ENCODE data around the gene RPS6KA6. TPM values are rescaled to one million over a fixed set of nuclear protein-coding genes. Genes with fewer than 3 reads are reported as not detected.

RPS6KA6 gene
- total RNA-seq, 1 donor from 2014 or later: 0.51 TPM

DNA sequence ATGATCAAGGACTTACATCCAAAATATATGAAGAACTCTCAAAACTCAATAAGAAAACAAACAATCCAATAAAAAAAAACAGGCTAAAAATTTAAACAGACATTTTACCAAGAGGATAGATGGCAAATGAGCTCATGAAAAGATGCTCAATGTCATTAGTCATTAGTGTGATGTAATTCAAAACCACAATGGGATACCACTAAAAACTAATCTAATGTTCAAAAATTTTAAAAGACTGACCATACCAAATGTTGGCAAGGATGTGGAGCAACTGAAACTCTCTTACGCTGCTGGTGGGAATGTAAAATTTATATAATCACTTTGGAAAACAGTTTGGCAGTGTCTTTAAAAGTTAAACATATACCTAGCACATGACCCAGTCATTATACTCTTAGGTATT lies 43.7 kb downstream of the RPS6KA6 start:
- no peaks in the 10 kb centered on the region for H3K36me3 Mint-ChIP-seq (ENCODE audit: low read depth)
- POLR2A ChIA-PET: no interaction called here
- H3K27me3 Mint-ChIP-seq: no peaks in the 10 kb centered on the region
- H3K4me3 Mint-ChIP-seq: no peak overlapping the region
- TF ChIP-seq, protein P1, sequence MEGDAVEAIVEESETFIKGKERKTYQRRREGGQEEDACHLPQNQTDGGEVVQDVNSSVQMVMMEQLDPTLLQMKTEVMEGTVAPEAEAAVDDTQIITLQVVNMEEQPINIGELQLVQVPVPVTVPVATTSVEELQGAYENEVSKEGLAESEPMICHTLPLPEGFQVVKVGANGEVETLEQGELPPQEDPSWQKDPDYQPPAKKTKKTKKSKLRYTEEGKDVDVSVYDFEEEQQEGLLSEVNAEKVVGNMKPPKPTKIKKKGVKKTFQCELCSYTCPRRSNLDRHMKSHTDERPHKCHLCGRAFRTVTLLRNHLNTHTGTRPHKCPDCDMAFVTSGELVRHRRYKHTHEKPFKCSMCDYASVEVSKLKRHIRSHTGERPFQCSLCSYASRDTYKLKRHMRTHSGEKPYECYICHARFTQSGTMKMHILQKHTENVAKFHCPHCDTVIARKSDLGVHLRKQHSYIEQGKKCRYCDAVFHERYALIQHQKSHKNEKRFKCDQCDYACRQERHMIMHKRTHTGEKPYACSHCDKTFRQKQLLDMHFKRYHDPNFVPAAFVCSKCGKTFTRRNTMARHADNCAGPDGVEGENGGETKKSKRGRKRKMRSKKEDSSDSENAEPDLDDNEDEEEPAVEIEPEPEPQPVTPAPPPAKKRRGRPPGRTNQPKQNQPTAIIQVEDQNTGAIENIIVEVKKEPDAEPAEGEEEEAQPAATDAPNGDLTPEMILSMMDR (IDR thresholded peaks at IDR 0.05): no peak
- CTCF ChIA-PET: no interaction called here
- ATAC-seq (ENCODE audit: low read depth): no peak
- H3K9me3 Mint-ChIP-seq: no peaks in the 10 kb centered on the region
- H3K4me1 Mint-ChIP-seq: no peaks in the 10 kb centered on the region
- intact Hi-C loops (cut with micrococcal nuclease): no loop called here
- no peak for DNase-seq
- H3K27ac Mint-ChIP-seq: no peak overlapping the region

DNA sequence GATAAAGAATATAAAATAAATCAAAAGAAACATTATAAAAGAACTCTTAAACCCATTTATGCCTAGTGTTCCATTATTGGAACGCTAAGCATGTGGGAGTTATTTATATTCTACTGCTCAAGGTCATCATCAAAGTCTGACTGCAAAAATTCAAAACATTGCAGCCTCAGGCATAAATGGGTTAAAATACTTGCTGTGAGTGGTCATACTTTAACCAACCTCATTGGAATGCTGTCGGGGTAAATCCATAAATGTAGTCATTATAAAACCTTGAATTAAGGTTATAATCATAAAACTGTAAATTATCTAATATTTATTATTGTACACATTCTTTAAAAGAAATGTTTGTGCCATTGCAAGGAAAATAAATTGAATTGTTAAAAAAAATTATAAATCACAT lies 55.0 kb downstream of the RPS6KA6 start:
- intact Hi-C loops (cut with micrococcal nuclease): no loop called here
- Mint-ChIP-seq H3K4me3 (no peak overlapping the region), H3K4me1 (no peaks in the 10 kb centered on the region), H3K36me3 (ENCODE audit: low read depth) (no peaks in the 10 kb centered on the region), H3K9me3 (no peaks in the 10 kb centered on the region), H3K27me3 (no peaks in the 10 kb centered on the region), H3K27ac (no peak overlapping the region)
- ATAC-seq (ENCODE audit: low read depth) (no peak), DNase-seq (no peak)
- ChIA-PET CTCF (no interaction called here), POLR2A (no interaction called here)
- TF ChIP-seq, protein P1 (IDR thresholded peaks at IDR 0.05): no peak

DNA sequence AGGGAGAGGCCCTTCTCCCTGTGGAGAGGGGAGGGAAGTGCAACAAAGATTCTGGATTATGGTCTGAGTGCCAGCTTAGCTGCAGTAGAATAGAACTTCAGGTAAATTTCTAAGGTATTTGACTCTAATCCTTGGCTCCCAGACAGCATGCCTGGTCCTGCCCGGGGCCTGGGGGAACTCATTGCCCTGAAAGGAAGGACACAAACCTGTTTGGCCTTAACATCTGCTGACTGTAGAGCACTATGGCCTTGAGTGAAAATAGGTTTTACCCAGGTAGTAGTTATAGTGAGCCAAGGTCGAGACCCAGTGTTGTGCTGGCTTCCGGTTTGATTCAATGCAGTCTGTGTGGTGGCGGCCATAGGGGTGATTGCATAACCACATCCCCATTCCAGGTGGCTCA lies 64.4 kb downstream of the RPS6KA6 start:
- TF ChIP-seq, protein P1 (IDR thresholded peaks at IDR 0.05): no peak
- ATAC-seq (ENCODE audit: low read depth) (no peak), DNase-seq (no peak)
- Mint-ChIP-seq H3K4me3 (no peak overlapping the region), H3K27ac (no peak overlapping the region), H3K9me3 (no peaks in the 10 kb centered on the region), H3K36me3 (ENCODE audit: low read depth) (no peaks in the 10 kb centered on the region), H3K27me3 (no peaks in the 10 kb centered on the region), H3K4me1 (no peaks in the 10 kb centered on the region)
- ChIA-PET POLR2A (no interaction called here), CTCF (no interaction called here)
- intact Hi-C loops (cut with micrococcal nuclease): no loop called here

DNA sequence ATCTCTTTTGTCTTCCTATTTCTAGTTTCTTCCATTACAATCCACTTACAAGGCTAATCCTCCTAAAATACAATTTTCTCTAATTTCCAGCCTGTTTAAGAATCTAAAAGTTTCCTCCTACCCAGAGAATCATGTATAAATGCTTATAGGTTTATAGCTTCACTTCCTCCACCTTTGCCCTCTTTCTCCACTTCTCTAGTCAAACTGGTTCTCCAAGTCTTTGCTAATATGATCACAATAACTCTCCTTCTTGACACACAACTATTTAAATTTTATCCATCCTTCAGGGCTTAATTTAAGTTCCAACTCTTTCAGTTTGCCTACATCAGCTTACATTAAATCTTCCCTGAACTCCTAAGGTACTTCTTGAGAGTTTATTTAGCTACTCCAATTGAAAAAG lies 69.2 kb downstream of the RPS6KA6 start:
- Mint-ChIP-seq H3K27me3 (no peaks in the 10 kb centered on the region), H3K4me1 (no peaks in the 10 kb centered on the region), H3K27ac (no peak overlapping the region), H3K9me3 (no peaks in the 10 kb centered on the region), H3K4me3 (no peak overlapping the region), H3K36me3 (ENCODE audit: low read depth) (no peaks in the 10 kb centered on the region)
- ChIA-PET CTCF (no interaction called here), POLR2A (no interaction called here)
- ATAC-seq (ENCODE audit: low read depth) (no peak), DNase-seq (no peak)
- intact Hi-C loops (cut with micrococcal nuclease): no loop called here
- TF ChIP-seq, protein P1 (IDR thresholded peaks at IDR 0.05): no peak

DNA sequence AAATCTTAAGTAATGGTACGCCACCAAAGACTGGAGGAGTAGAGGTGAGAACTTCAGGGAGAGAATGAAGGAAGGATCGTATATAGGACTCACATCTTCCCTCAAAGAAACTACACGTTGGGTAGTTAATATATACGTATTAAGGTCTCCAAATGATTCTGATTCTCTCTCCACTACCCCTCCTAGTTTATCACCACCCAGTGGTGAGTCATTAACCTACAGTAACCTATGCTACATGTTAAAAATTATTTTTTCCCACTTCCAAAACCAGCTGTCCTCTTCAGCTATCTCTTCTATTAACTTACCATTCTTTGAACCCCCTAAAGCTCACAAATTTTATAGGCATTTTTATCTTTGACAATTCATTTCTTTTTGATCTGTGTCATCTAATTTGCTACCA lies 69.7 kb downstream of the RPS6KA6 start:
- Mint-ChIP-seq H3K9me3 (no peaks in the 10 kb centered on the region), H3K4me1 (no peaks in the 10 kb centered on the region), H3K27me3 (no peaks in the 10 kb centered on the region), H3K27ac (no peak overlapping the region), H3K4me3 (no peak overlapping the region), H3K36me3 (ENCODE audit: low read depth) (no peaks in the 10 kb centered on the region)
- ChIA-PET POLR2A (no interaction called here), CTCF (no interaction called here)
- DNase-seq (no peak), ATAC-seq (ENCODE audit: low read depth) (no peak)
- TF ChIP-seq, protein P1 (IDR thresholded peaks at IDR 0.05): no peak
- intact Hi-C loops (cut with micrococcal nuclease): no loop called here

Data from activated B cell treated with CpG ODN at 0.5 μM for 24 hours (primary cell).